ENCODE results near the gene TNKS2.
A peak's percentile ranks its signal among the peaks of the same experiment; 100 is the strongest.

GRCh38 chr10:91758303-91759146 is 39.7 kb upstream of the TNKS2 start:
- TF ChIP-seq, protein P1, sequence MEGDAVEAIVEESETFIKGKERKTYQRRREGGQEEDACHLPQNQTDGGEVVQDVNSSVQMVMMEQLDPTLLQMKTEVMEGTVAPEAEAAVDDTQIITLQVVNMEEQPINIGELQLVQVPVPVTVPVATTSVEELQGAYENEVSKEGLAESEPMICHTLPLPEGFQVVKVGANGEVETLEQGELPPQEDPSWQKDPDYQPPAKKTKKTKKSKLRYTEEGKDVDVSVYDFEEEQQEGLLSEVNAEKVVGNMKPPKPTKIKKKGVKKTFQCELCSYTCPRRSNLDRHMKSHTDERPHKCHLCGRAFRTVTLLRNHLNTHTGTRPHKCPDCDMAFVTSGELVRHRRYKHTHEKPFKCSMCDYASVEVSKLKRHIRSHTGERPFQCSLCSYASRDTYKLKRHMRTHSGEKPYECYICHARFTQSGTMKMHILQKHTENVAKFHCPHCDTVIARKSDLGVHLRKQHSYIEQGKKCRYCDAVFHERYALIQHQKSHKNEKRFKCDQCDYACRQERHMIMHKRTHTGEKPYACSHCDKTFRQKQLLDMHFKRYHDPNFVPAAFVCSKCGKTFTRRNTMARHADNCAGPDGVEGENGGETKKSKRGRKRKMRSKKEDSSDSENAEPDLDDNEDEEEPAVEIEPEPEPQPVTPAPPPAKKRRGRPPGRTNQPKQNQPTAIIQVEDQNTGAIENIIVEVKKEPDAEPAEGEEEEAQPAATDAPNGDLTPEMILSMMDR (conservative IDR thresholded peaks at IDR 0.05 in 1 of 2, IDR thresholded peaks at IDR 0.05 in 1 of 2; ENCODE audit: extremely low read depth in 1 of 2, insufficient read depth in 1 of 2, low read depth in 1 of 2, low read length in 2 of 2): peak; percentile 68 to 70
- no peak for TF ChIP-seq EZH2 (IDR thresholded peaks at IDR 0.05; ENCODE audit: borderline replicate concordance, low read length)
